GM21723 (cell line): ENCODE data around the gene FAM117B.
"Not testable (repeated sequence)": the region's sequence is repeated elsewhere in the genome, so short reads cannot be mapped to it uniquely, and the experiment has no call there.

Experiments used
- ATAC-seq: cut with Tn5 transposase; IDR thresholded peaks from one replicate; pipeline ENCODE4 v1.9.1; 2021; ENCODE audit warnings: mild to moderate bottlenecking, moderate library complexity; ENCODE audit not compliant: unreplicated experiment

FAM117B gene

GRCh38 chr2:202700075-202700901 lies 65.5 kb downstream of the FAM117B start:
- ATAC-seq = no peak

GRCh38 chr2:202703091-202703490 lies 68.3 kb downstream of the FAM117B start:
- ATAC-seq = no peak

- no peak for ATAC-seq
Observed at GRCh38 chr2:202704248-202704647, 69.5 kb downstream of the FAM117B start.

GRCh38 chr2:202705446-202706020 lies 70.8 kb downstream of the FAM117B start:
- ATAC-seq = no peak

- not testable (repeated sequence) for ATAC-seq
Observed at GRCh38 chr2:202714971-202715935, 80.5 kb downstream of the FAM117B start.

GRCh38 chr2:202716114-202716718 lies 81.4 kb downstream of the FAM117B start:
- ATAC-seq = no peak

- ATAC-seq = no peak
Observed at GRCh38 chr2:202716953-202717597, 82.3 kb downstream of the FAM117B start.

GRCh38 chr2:202717598-202718310 lies 83.0 kb downstream of the FAM117B start:
- ATAC-seq = no peak

- ATAC-seq = no peak
Observed at GRCh38 chr2:202718614-202719013, 83.8 kb downstream of the FAM117B start.

- no peak for ATAC-seq
Observed at GRCh38 chr2:202720226-202720625, 85.5 kb downstream of the FAM117B start.

GRCh38 chr2:202721621-202722020 lies 86.9 kb downstream of the FAM117B start:
- no peak for ATAC-seq

- no peak for ATAC-seq
Observed at GRCh38 chr2:202723746-202724145, 89.0 kb downstream of the FAM117B start.

GRCh38 chr2:202726070-202726469 lies 91.3 kb downstream of the FAM117B start:
- ATAC-seq = no peak

GRCh38 chr2:202736826-202737225 lies 102.1 kb downstream of the FAM117B start:
- ATAC-seq = no peak

GRCh38 chr2:202743613-202744012 lies 108.8 kb downstream of the FAM117B start:
- no peak for ATAC-seq

- ATAC-seq = no peak
Observed at GRCh38 chr2:202749477-202749876, 114.7 kb downstream of the FAM117B start.

- peak; percentile 63 for ATAC-seq
Observed at GRCh38 chr2:202750763-202751427, 116.1 kb downstream of the FAM117B start.

- ATAC-seq = no peak
Observed at GRCh38 chr2:202752071-202752470, 117.3 kb downstream of the FAM117B start.

GRCh38 chr2:202754936-202755335 lies 120.2 kb downstream of the FAM117B start:
- ATAC-seq = no peak
